RWPE1 (cell line): ENCODE measurements around the gene PTGDR2.

Source experiments
- CTCF ChIA-PET: fragments of 350-600 bp; sonication (Branson Sonifier 250); formaldehyde crosslinking; extraction: SDS; loops from one replicate; lab custom pipeline; 2021; lab: Yijun Ruan, JAX
- POLR2A ChIA-PET: fragments of 400-600 bp; formaldehyde crosslinking; extraction: SDS; loops from one replicate; lab custom pipeline; 2020; ENCODE audit warnings: antibody characterized with exemption; ENCODE audit not compliant: low non-redundant PET; lab: Yijun Ruan, JAX
- DNase-seq: peaks from one replicate; pipeline ENCODE4 v3.0.0; 2012; ENCODE audit warnings: low spot score
- H3K27ac ChIP-seq: fragments of 450-650 bp; 2 replicates; pipeline ENCODE4 v1.5.1; 2017
- TF ChIP-seq, protein P1 (sequence below): fragments of 450-650 bp; conservative IDR thresholded peaks from 2 replicates; pipeline ENCODE4 v1.5.1; 2017; ENCODE audit warnings: low read depth, mild to moderate bottlenecking

Gene PTGDR2

DNA sequence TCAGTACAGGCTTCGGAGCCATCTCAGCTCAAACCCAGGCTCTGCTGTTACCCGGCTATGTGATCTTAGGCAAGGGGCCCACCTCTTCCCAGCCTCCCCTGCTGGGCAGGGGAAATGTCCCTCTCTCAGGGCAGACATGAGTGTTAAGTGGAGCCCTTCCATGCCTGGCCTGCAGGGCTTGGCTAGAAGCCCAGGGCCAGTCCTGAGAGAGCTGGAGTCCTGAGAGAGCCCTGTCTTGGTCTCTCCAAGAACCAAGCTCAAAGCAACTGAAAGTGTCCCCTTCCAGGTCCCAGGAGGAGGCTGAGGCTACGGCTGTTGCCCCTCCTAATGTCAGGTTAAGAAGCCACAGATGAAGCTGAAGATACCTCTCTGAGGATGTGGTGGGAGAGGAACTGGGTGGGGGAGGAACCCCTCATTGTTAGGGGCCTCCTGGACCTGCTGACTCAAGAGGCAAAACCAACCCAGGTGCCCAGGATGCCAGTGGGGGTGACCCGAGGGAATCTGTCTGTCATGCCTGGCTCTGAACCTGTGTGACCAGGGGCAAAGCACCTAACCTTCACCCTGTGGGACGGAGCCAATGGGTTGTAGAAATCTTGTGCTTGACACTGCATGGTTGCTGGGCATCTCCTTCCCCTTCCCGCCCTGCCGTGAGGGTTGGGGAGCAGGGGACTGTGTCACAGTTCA lies 15.8 kb upstream of the PTGDR2 start:
- ChIA-PET POLR2A (no interaction called here), CTCF (interaction anchor here (0.6 to 1.4 kb wide), 5 partner anchors 28 to 111 kb away, joined by 3 to 5 read pairs (median 3); no protein-coding TSS in a partner anchor)
- DNase-seq = no peak
- TF ChIP-seq, protein P1, sequence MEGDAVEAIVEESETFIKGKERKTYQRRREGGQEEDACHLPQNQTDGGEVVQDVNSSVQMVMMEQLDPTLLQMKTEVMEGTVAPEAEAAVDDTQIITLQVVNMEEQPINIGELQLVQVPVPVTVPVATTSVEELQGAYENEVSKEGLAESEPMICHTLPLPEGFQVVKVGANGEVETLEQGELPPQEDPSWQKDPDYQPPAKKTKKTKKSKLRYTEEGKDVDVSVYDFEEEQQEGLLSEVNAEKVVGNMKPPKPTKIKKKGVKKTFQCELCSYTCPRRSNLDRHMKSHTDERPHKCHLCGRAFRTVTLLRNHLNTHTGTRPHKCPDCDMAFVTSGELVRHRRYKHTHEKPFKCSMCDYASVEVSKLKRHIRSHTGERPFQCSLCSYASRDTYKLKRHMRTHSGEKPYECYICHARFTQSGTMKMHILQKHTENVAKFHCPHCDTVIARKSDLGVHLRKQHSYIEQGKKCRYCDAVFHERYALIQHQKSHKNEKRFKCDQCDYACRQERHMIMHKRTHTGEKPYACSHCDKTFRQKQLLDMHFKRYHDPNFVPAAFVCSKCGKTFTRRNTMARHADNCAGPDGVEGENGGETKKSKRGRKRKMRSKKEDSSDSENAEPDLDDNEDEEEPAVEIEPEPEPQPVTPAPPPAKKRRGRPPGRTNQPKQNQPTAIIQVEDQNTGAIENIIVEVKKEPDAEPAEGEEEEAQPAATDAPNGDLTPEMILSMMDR = no peak
- H3K27ac ChIP-seq = no peak overlapping the region

DNA sequence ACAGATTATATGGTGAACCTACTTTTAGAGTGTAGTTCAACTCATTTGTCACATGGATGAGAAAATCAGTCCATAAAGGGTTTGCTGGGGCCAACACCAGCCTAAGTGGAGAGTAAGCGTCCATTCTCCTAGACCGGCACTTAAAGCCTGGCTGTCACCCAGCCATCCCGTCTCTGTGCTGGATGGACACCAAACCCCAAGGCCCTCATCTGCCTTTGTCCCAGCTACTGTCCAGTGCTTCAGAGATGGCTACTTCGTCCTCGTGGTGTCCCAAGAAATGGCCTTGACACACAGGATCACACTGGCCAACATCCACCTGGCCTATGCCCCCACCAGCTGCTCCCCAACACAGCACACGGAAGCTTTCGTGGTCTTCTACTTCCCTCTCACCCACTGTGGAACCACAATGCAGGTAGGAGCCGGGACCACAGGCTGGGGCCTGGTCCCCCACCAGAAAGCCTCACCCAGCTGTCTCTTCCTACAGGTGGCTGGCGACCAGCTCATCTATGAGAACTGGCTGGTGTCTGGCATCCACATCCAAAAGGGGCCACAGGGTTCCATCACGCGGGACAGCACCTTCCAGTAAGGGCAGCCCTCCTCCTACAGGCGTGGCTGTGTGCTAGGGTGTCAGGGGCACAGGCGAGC lies 15.1 kb upstream of the PTGDR2 start:
- POLR2A ChIA-PET = no interaction called here
- CTCF ChIA-PET = interaction anchor here (0.6 to 1.4 kb wide), 5 partner anchors 28 to 111 kb away, joined by 3 to 5 read pairs (median 3); no protein-coding TSS in a partner anchor
- DNase-seq = no peak
- TF ChIP-seq, protein P1 = no peak
- H3K27ac ChIP-seq = no peak overlapping the region

DNA sequence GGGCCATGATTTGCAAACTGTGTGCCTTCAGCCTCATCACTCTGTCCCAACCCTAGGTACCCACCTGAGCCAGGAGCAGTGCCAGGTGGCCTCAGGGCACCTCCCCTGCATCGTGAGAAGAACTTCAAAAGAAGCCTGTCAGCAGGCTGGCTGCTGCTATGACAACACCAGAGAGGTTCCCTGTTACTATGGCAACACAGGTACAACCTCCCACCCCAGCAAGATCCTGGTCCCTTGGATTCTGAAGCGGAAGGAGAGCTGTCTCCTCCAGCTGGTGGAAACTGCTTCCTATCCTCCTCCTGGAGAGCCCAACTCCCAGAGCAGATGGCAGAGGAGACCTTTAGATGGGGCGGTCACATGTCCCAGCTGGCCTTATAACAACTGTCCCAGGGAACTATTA lies 14.5 kb upstream of the PTGDR2 start:
- H3K27ac ChIP-seq = no peak overlapping the region
- TF ChIP-seq, protein P1 = no peak
- ChIA-PET POLR2A (no interaction called here), CTCF (interaction anchor here (1.0 to 1.2 kb wide), 2 partner anchors 29 to 39 kb away, joined by 3 read pairs; no protein-coding TSS in a partner anchor)
- no peak for DNase-seq

DNA sequence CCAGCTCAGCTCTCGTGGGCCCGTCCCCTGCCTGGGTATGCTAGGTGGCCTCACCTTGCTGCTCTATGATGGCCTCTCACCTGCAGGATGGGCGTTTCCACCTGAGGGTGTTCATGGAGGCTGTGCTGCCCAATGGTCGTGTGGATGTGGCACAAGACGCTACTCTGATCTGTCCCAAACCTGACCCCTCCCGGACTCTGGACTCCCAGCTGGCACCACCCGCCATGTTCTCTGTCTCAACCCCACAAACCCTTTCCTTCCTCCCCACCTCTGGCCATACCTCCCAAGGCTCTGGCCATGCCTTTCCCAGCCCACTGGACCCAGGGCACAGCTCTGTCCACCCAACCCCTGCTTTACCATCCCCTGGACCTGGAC lies 13.7 kb upstream of the PTGDR2 start:
- TF ChIP-seq, protein P1 = no peak
- DNase-seq = no peak
- ChIA-PET POLR2A (no interaction called here), CTCF (interaction anchor here (0.6 to 0.8 kb wide), 2 partner anchors 9 to 274 kb away, joined by 3 read pairs; no protein-coding TSS in a partner anchor)
- H3K27ac ChIP-seq = no peak overlapping the region

DNA sequence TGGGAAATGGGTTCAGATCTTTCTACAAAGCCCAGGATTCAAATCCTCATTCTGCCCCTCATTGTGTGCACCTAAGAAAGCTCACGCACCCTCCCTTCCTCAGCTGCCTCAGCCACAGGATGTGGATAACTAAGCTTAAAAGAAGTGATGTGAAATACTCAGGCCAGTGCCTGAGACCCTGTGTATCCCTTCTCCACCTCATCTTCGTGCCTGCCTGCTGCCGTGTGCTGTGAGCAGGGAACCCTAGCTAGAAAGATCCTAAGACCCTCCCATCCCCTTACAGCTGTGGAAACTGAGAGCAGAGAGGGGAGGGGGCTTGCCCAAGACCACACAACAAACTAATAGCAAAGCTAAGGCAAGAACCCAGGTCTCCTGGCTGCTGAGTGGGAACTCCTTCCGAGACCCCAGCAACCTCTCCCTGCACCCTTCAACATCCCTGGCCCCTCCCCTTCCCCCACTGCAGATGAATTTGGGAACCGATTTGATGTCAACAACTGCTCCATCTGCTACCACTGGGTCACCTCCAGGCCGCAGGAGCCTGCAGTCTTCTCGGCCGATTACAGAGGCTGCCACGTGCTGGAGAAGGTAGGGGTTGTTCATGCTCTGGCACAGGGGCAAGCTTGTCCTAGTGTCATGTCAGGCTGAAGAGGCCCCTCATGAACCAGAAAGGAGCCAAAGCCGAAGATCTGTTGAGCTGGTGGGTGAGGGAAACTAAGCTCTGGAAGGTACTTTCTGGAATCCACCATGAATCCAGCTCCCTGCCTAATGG lies 13.1 kb upstream of the PTGDR2 start:
- no peak for DNase-seq
- H3K27ac ChIP-seq = no peak overlapping the region
- ChIA-PET CTCF (interaction anchor here (0.6 to 0.8 kb wide), 3 partner anchors 9 to 275 kb away, joined by 3 to 5 read pairs (median 3); no protein-coding TSS in a partner anchor), POLR2A (no interaction called here)
- TF ChIP-seq, protein P1 = no peak
